ENCODE data around the gene MAP3K15. TPM values are rescaled to one million over a fixed set of nuclear protein-coding genes. Genes with fewer than 3 reads are reported as not detected.

Gene MAP3K15
- total RNA-seq (1.2 and 1.7 TPM in 2 replicates), polyA plus RNA-seq (1.9 and 2.8 TPM in 2 replicates)

GRCh38 chrX:19514791-19515614 is at the start of gene MAP3K15:
TSS of gene MAP3K15 (minus strand) at chrX:19515508. CDS start at chrX:19515261, 247 bp downstream.
- Histone ChIP-seq H3K27ac (no peak within 1 kb of the TSS), H3K36me3 (no peaks in the 10 kb centered on the region), H3K27me3 (peaks cover 15% of the 10 kb centered on the region), H3K9me3 (ENCODE audit: low read depth) (no peaks in the 10 kb centered on the region), H3K4me3 (peak within 1 kb of the TSS; percentile 33), H3K4me1 (ENCODE audit: low read depth) (no peaks in the 10 kb centered on the region)
- no peak for TF ChIP-seq CTCF (IDR thresholded peaks at IDR 0.05; ENCODE audit: low read depth, low read length)
- peak; percentile 8 to 58 for DNase-seq (ENCODE audit: low read depth in 1 of 2, low spot score in 1 of 2)

GRCh38 chrX:19564606-19565005 is 49.3 kb upstream of the MAP3K15 start:
- no peaks in the 10 kb centered on the region for H3K27me3 ChIP-seq
- DNase-seq (ENCODE audit: low read depth in 1 of 2, low spot score in 1 of 2): no peak
- no peak overlapping the region for H3K27ac ChIP-seq
- H3K4me1 ChIP-seq (ENCODE audit: low read depth): peaks cover 15% of the 10 kb centered on the region
- TF ChIP-seq CTCF (IDR thresholded peaks at IDR 0.05; ENCODE audit: low read depth, low read length): no peak
- H3K4me3 ChIP-seq: no peak overlapping the region
- no peaks in the 10 kb centered on the region for H3K36me3 ChIP-seq
- H3K9me3 ChIP-seq (ENCODE audit: low read depth): no peaks in the 10 kb centered on the region

- Histone ChIP-seq H3K9me3 (ENCODE audit: low read depth) (no peaks in the 10 kb centered on the region), H3K27ac (no peak overlapping the region), H3K36me3 (no peaks in the 10 kb centered on the region), H3K4me1 (ENCODE audit: low read depth) (peaks cover 9% of the 10 kb centered on the region), H3K27me3 (no peaks in the 10 kb centered on the region), H3K4me3 (no peak overlapping the region)
- DNase-seq (ENCODE audit: low read depth in 1 of 2, low spot score in 1 of 2): no peak
- TF ChIP-seq CTCF (IDR thresholded peaks at IDR 0.05; ENCODE audit: low read depth, low read length): no peak
Measured at GRCh38 chrX:19563746-19564145, 48.4 kb upstream of the MAP3K15 start.

GRCh38 chrX:19563327-19563726 is 48.0 kb upstream of the MAP3K15 start:
- DNase-seq (ENCODE audit: low read depth in 1 of 2, low spot score in 1 of 2): no peak
- no peaks in the 10 kb centered on the region for H3K36me3 ChIP-seq
- H3K4me3 ChIP-seq: no peak overlapping the region
- no peaks in the 10 kb centered on the region for H3K9me3 ChIP-seq (ENCODE audit: low read depth)
- H3K27me3 ChIP-seq: no peaks in the 10 kb centered on the region
- no peak overlapping the region for H3K27ac ChIP-seq
- H3K4me1 ChIP-seq (ENCODE audit: low read depth): peaks cover 5% of the 10 kb centered on the region
- no peak for TF ChIP-seq CTCF (IDR thresholded peaks at IDR 0.05; ENCODE audit: low read depth, low read length)

- DNase-seq (ENCODE audit: low read depth in 1 of 2, low spot score in 1 of 2): no peak
- no peaks in the 10 kb centered on the region for H3K27me3 ChIP-seq
Measured at GRCh38 chrX:19560611-19561010, 45.3 kb upstream of the MAP3K15 start.

More at GRCh38 chrX:19560611-19561010, 45.3 kb upstream of the MAP3K15 start:
- no peaks in the 10 kb centered on the region for H3K4me1 ChIP-seq (ENCODE audit: low read depth)
- no peak overlapping the region for H3K27ac ChIP-seq
- no peaks in the 10 kb centered on the region for H3K9me3 ChIP-seq (ENCODE audit: low read depth)
- H3K4me3 ChIP-seq: no peak overlapping the region
- no peaks in the 10 kb centered on the region for H3K36me3 ChIP-seq
- TF ChIP-seq CTCF (IDR thresholded peaks at IDR 0.05; ENCODE audit: low read depth, low read length): no peak

Data from cardiac muscle cell (in vitro differentiated cells and primary cell).